ENCODE results near the gene TSC2.
"Not testable (repeated sequence)": the region's sequence is repeated elsewhere in the genome, so short reads cannot be mapped to it uniquely, and the experiment has no call there.

TSC2 gene

DNA sequence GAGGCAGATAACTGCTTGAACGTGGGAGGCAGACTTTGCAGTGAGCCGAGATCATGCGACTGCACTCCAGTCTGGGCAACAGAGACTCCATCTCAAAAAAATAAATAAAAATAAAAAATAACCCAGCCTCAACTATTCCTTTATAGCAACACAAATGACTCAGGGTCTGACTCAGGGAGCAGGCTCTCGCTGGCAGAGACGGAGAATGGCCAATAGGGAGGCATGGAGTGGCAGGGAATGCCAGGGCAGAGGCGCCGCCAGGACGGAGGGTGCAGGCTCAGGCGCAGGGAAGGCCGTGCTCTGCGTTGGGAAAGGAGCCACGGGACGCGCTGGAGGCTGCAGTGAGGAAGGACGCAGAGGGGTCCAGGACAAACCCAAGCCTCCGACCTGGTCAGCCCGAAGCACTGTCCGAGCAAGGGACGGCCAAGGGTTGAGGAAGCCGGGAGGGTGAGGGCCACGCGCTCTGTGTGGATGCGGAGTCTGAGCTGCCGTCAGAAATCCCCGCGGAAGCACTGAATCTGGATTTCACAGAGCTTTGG, 47.6 kb downstream of the TSC2 start:
- no peak for TF ChIP-seq EZH2phosphoT487 (IDR thresholded peaks at IDR 0.05; ENCODE audit: low read depth)
- TF ChIP-seq, protein P1, sequence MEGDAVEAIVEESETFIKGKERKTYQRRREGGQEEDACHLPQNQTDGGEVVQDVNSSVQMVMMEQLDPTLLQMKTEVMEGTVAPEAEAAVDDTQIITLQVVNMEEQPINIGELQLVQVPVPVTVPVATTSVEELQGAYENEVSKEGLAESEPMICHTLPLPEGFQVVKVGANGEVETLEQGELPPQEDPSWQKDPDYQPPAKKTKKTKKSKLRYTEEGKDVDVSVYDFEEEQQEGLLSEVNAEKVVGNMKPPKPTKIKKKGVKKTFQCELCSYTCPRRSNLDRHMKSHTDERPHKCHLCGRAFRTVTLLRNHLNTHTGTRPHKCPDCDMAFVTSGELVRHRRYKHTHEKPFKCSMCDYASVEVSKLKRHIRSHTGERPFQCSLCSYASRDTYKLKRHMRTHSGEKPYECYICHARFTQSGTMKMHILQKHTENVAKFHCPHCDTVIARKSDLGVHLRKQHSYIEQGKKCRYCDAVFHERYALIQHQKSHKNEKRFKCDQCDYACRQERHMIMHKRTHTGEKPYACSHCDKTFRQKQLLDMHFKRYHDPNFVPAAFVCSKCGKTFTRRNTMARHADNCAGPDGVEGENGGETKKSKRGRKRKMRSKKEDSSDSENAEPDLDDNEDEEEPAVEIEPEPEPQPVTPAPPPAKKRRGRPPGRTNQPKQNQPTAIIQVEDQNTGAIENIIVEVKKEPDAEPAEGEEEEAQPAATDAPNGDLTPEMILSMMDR (IDR thresholded peaks at IDR 0.05; ENCODE audit: low read depth, low read length) = no peak
- H3K27ac ChIP-seq (ENCODE audit: low read length) = no peak overlapping the region
- no peaks in the 10 kb centered on the region for H3K27me3 ChIP-seq (ENCODE audit: low read depth, low read length)

DNA sequence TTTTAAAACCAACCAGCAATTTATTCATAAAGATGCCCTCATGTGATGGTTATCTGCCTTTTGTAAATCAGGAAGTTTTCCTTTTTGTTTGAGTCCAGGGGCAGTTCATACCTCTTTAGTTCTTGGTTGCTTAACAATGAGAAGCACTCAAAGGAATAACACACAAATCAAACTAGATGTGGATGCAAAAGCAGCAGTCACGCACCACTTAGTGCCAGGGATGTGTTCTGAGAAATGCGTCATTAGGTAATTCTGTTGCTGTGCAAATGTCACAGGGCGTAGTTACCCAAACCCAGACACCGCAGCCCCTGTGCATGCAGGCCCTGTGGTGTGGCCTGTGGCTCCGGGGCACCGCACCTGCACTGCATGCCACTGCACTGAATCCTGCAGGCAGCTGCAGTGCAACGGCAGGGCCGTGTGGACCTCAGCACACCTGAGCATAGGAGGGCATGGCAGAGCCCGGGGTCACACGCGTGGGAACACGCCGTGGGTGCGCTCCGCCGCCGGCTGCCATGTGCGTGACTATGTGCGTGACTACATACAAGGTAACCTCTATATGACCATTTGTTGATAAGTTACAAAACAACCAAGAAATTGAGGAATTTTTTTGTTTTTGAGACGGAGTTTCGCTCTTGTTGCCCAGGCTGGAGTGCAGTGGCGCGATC, 48.3 kb downstream of the TSC2 start:
- H2AFZ ChIP-seq (ENCODE audit: low read depth, low read length) = no peak overlapping the region
- H3K79me2 ChIP-seq (ENCODE audit: low read length) = no peaks in the 10 kb centered on the region
- H3K4me1 ChIP-seq (ENCODE audit: low read length) = no peaks in the 10 kb centered on the region
- no peaks in the 10 kb centered on the region for H4K20me1 ChIP-seq (ENCODE audit: insufficient read depth, low read length)
- no peaks in the 10 kb centered on the region for H3K36me3 ChIP-seq (replicated peaks; ENCODE audit: low read depth, low read length)
- H3K9me3 ChIP-seq (ENCODE audit: insufficient read depth, low read length) = no peaks in the 10 kb centered on the region
- TF ChIP-seq, protein P1 (IDR thresholded peaks at IDR 0.05; ENCODE audit: low read depth, low read length) = no peak
- no peak for TF ChIP-seq EZH2phosphoT487 (IDR thresholded peaks at IDR 0.05; ENCODE audit: low read depth)
- H3K4me2 ChIP-seq (ENCODE audit: low read length) = no peak overlapping the region
- H3K4me3 ChIP-seq (ENCODE audit: low read length) = no peak overlapping the region
- no peaks in the 10 kb centered on the region for H3K27me3 ChIP-seq (ENCODE audit: low read depth, low read length)
- no peak overlapping the region for H3K27ac ChIP-seq (ENCODE audit: low read length)
- no peak overlapping the region for H3K9ac ChIP-seq (ENCODE audit: low read length)

More for the DNA sequence above, 47.6 kb downstream of the TSC2 start:
- Histone ChIP-seq H3K9ac (ENCODE audit: low read length) (no peak overlapping the region), H2AFZ (ENCODE audit: low read depth, low read length) (no peak overlapping the region), H3K4me3 (ENCODE audit: low read length) (no peak overlapping the region), H3K4me1 (ENCODE audit: low read length) (no peaks in the 10 kb centered on the region), H3K4me2 (ENCODE audit: low read length) (no peak overlapping the region), H3K9me3 (ENCODE audit: insufficient read depth, low read length) (no peaks in the 10 kb centered on the region), H3K79me2 (ENCODE audit: low read length) (no peaks in the 10 kb centered on the region), H4K20me1 (ENCODE audit: insufficient read depth, low read length) (no peaks in the 10 kb centered on the region), H3K36me3 (replicated peaks; ENCODE audit: low read depth, low read length) (no peaks in the 10 kb centered on the region)

DNA sequence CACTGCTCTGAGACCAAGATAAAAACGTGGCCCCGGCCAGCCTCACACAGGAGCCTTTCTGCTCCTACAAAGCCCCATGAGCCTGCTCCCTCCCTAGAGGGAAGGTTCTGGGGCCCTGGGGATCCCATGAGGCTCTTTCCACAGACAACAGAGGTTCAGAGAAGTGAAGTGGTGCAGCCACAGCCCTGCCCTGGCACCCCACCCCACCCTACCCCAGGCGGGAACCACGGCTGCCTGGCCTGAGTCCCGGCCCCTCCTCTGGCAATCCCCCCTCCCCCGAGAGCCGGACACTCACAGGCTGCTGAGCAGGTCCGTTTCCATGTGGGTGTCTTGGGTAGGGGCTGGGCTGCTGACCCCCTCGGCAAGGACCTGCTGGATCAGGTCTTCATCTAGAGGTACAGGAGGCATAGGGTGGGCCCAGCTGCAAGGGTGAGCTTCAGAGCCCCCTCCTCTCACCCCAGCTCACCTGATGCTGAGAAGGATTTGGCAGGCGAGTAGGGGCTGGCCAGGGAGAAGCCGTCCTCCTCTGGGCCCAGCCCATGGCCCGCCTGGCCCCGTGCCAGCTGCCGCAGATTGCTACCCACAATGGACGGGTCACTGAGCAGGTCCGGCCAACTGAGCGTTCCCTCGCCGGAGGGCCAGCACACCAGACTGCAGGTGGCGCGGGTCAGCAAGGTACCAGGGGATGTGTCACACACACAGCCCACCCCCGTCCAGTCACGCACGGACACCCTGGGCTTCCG, 49.2 kb downstream of the TSC2 start:
- H3K79me2 ChIP-seq (ENCODE audit: low read length) = no peaks in the 10 kb centered on the region
- H2AFZ ChIP-seq (ENCODE audit: low read depth, low read length) = no peak overlapping the region
- no peak overlapping the region for H3K27ac ChIP-seq (ENCODE audit: low read length)
- TF ChIP-seq EZH2phosphoT487 (IDR thresholded peaks at IDR 0.05; ENCODE audit: low read depth) = no peak
- TF ChIP-seq, protein P1 (IDR thresholded peaks at IDR 0.05; ENCODE audit: low read depth, low read length) = no peak
- H4K20me1 ChIP-seq (ENCODE audit: insufficient read depth, low read length) = no peaks in the 10 kb centered on the region
- no peaks in the 10 kb centered on the region for H3K9me3 ChIP-seq (ENCODE audit: insufficient read depth, low read length)
- no peak overlapping the region for H3K9ac ChIP-seq (ENCODE audit: low read length)
- no peaks in the 10 kb centered on the region for H3K27me3 ChIP-seq (ENCODE audit: low read depth, low read length)
- no peaks in the 10 kb centered on the region for H3K36me3 ChIP-seq (replicated peaks; ENCODE audit: low read depth, low read length)
- H3K4me1 ChIP-seq (ENCODE audit: low read length) = no peaks in the 10 kb centered on the region
- H3K4me3 ChIP-seq (ENCODE audit: low read length) = no peak overlapping the region
- H3K4me2 ChIP-seq (ENCODE audit: low read length) = no peak overlapping the region

DNA sequence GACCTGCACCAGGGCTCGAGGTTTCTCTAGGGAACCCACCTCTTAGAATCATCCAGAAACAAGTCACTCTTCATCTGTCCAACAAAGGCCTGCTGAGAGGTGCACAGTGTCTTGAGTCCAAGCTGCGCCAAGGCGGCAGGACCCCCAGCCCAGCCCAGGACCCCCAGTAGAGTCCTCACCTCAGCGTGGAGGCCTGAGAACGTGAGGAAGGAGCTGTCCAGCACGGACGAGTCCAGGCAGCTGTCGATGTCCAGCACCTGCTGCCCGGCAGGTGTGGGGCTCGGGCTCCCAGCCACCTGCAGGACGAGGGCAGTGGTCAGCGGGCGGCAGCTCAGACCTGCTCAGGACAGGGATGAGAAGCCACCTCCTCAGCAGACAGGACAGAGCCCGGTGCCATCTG, 49.9 kb downstream of the TSC2 start:
- H3K36me3 ChIP-seq (replicated peaks; ENCODE audit: low read depth, low read length) = not testable (repeated sequence)

DNA sequence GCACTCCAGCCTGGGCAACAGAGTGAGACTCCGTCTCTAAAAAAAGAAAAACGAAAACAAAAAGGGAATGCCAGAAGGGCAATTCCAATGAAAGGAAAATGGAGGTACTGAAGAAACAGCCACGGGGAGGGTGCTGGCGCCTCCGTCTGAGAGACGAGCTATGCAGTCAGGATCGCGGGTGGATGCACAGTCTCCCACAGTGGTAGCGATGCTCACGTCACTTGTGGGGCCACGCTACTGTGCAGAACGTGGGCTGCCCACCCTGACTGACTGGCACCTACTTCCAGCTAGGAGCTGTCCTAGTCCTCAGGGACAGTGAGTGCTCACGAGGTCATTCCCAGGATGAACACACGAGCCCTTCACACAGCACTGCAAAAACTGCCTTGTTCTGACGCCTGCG, 53.8 kb downstream of the TSC2 start:
- not testable (repeated sequence) for H3K27ac ChIP-seq (ENCODE audit: low read length); H3K79me2 ChIP-seq (ENCODE audit: low read length); H2AFZ ChIP-seq (ENCODE audit: low read depth, low read length); H3K36me3 ChIP-seq (replicated peaks; ENCODE audit: low read depth, low read length); H3K27me3 ChIP-seq (ENCODE audit: low read depth, low read length); H3K4me1 ChIP-seq (ENCODE audit: low read length); H3K9me3 ChIP-seq (ENCODE audit: insufficient read depth, low read length); H3K9ac ChIP-seq (ENCODE audit: low read length); H3K4me3 ChIP-seq (ENCODE audit: low read length); H3K4me2 ChIP-seq (ENCODE audit: low read length); H4K20me1 ChIP-seq (ENCODE audit: insufficient read depth, low read length)

More for the DNA sequence above, 49.9 kb downstream of the TSC2 start:
- H3K27ac ChIP-seq (ENCODE audit: low read length); H3K9ac ChIP-seq (ENCODE audit: low read length); H3K79me2 ChIP-seq (ENCODE audit: low read length); H3K4me3 ChIP-seq (ENCODE audit: low read length); H3K4me1 ChIP-seq (ENCODE audit: low read length); H3K27me3 ChIP-seq (ENCODE audit: low read depth, low read length); H2AFZ ChIP-seq (ENCODE audit: low read depth, low read length); H3K4me2 ChIP-seq (ENCODE audit: low read length); H3K9me3 ChIP-seq (ENCODE audit: insufficient read depth, low read length); H4K20me1 ChIP-seq (ENCODE audit: insufficient read depth, low read length): not testable (repeated sequence)

Data from OCI-LY3 (cell line).